Measurements from ENCODE around the gene C1QTNF4.

- TF ChIP-seq CTCF (IDR thresholded peaks at IDR 0.05) (peak in 2 of 6 experiments; percentile 13 to 45), POLR2A (IDR thresholded peaks at IDR 0.05) (no peak)
These were observed 40.8 kb downstream of the C1QTNF4 start for GRCh38 chr11:47553406-47553743.

All from thyroid gland (tissue), 4 donors.